ENCODE results near the gene CDKN3.
"Not testable (repeated sequence)": the region's sequence is repeated elsewhere in the genome, so short reads cannot be mapped to it uniquely, and the experiment has no call there.

Gene CDKN3

DNA sequence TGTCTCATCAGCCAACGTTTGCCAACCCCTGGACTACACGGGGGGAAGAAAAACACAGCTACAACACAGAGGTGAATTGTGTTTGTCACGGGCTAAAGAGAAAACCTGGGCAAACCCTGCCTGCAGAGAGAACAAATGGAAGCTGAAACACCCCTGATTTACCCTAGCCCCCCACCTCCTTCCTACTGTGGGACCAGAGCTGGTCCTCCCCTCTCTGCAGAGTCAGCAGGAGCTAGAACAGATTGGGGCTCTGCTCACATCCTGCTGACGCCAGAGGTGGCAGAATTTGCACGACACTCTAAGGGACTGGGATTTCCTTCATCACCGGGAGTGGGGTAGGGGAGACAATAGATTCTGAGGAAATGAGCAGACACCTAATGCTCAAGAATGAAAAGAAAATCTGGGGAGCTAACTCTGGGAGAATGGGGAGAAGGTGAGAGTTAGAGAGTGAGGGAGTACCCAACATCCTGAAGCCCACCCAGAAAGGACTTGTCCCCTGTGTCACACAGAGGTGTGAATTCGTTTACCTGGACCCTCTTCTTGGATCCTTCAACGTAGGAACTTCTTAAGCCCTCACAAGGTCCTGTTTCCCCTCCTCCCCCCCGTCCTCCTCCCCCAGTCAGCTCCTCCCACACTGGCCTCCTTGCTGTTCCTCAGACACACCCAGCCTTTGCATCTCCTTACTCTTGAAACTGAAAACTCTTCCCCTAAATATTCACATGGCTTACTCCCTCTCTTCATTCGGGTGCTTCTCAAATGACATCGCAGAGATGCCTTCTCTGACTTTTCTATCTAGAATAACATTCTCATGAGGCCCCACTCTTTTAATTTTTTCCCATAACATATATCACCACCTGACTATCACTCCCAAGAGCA, 26.2 kb upstream of the CDKN3 start:
- DNase-seq (ENCODE audit: low read depth, low spot score), result no peak

GRCh38 chr14:54374117-54374884, 22.5 kb upstream of the CDKN3 start:
- no peak for DNase-seq (ENCODE audit: low read depth, low spot score)

- DNase-seq (ENCODE audit: low read depth, low spot score), result no peak
These were observed 19.3 kb upstream of the CDKN3 start for GRCh38 chr14:54377501-54377900.

DNA sequence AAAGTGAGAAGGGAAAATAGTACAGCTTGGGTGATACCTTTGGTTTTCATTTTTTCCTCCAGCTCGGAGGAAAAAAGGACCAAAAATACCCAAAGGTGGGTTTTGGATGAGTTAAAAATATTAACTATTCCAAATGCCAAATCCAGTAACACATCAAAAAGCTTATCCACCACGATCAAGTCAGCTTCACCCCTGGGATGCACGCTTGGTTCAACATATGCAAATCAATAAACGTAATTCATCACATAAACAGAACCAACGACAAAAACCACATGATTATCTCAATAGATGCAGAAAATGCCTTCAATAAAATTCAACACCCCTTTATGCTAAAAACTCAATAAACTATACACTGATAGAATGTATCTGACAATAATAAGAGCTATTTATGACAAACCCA, 17.9 kb upstream of the CDKN3 start:
- not testable (repeated sequence) for DNase-seq (ENCODE audit: low read depth, low spot score)

GRCh38 chr14:54380558-54380957, 16.2 kb upstream of the CDKN3 start:
- DNase-seq (ENCODE audit: low read depth, low spot score), result not testable (repeated sequence)

- DNase-seq (ENCODE audit: low read depth, low spot score), result no peak
These were observed 15.0 kb upstream of the CDKN3 start for GRCh38 chr14:54381821-54382220.

- DNase-seq (ENCODE audit: low read depth, low spot score), result no peak
These were observed 13.0 kb upstream of the CDKN3 start for GRCh38 chr14:54383835-54384234.

DNA sequence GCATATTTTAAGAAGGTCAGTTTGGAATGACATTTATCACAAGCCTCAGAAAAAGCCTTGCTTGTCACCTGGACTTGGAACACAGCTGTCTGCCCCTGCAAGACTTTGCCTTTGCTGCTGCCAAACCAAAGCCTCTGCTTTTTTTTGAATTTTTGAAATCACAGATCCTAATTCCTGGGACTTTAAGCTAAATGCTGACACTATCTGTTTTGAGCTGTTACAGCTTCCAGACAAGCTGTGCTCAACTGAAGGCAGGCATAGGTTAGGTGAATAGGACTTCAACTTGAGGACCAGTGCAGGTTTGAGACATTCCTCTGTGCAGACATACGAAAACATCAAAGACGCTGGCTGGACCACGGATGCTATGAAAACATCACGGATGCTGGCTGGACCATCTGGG, 11.3 kb upstream of the CDKN3 start:
- DNase-seq (ENCODE audit: low read depth, low spot score), result no peak

DNA sequence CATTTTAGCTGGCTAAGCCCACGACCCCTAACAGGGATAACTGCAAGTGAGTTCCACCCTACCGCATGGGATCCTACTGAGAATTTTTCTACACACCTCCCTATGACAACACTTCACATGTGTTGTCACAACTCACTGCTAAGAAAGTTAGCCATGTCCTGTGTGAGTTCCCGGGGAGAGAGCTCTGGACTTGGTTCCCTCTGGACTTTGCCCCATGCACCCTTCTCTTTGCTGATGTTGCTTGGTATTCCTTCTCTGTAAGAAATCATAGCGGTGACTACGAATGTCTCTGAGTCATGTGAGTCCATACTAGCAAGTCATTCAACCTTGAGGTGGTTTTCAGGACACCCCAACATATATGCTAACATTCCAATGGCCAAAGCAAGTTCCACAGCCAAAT, 9.5 kb upstream of the CDKN3 start:
- no peak for DNase-seq (ENCODE audit: low read depth, low spot score)

DNA sequence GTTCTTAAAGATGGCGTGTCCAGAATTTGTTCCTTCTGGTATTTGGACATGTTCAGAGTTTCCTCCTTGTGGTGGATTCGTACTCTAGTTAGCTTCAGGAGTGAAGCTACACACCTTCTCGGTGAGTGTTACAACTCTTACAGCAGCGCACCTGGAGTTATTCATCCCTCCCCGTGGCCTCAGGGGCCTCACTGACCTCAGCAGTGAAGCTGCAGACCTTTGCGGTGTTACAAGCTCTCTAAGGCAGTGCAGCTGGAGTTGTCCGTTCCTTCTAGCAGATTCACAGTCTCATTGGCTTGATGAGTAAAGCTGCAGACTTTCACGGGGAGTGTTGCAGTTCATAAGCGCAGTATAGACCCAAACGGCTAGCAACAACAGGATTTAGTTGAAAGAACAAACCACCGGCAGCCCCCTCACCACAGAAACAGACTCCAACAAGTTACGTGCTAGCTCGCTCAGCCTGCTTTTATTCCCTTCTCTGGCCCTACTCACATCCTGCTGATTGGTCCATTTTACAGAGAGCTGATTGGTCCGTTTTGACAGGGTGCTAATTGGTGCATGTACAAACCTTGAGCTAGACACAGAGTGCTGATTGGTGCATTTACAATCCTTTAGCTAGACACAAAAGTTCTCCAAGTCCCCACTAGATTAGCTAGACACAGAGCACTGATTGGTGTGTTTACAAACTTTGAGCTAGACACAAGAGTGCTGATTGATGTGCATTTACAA, 4.5 kb upstream of the CDKN3 start:
- no peak for DNase-seq (ENCODE audit: low read depth, low spot score)

DNA sequence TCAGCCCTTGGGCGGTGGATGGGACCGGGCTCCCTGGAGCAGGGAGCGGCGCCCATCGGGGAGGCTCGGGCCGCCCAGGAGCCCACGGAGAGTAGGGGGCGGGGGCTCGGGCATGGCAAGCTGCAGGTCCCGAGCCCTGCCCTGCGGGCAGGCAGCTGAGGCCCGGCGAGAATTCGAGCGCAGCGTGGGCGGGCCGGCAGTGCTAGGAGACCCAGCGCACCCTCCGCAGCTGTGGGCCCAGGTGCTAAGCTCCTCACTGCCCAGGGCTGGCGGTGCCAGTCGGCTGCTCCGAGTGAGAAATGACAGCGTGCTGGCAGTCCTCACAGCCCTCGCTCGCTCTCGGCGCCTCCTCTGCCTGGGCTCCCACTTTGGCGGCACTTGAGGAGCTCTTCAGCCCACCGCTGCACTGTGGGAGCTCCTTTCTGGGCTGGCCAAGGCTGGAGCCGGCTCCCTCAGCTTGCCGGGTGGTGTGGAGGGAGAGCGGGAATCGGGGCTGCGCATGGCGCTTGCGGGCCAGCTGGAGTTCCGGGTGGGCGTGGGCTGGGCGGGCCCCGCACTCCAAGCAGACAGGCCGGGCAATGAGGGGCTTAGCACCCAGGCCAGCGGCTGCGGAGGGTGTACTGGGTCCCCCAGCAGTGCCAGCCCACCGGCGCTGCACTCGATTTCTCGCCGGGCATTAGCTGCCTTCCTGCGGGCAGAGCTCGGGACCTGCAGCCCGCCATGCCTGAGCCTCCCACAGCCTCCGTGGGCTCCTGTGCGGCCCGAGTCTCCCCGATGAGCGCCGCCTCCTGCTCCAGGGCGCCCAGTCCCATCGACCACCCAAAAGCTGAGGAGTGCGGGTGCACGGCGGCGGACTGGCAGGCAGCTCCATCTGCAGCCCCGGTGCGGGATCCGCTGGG, 3.6 kb upstream of the CDKN3 start:
- DNase-seq (ENCODE audit: low read depth, low spot score), result not testable (repeated sequence)

DNA sequence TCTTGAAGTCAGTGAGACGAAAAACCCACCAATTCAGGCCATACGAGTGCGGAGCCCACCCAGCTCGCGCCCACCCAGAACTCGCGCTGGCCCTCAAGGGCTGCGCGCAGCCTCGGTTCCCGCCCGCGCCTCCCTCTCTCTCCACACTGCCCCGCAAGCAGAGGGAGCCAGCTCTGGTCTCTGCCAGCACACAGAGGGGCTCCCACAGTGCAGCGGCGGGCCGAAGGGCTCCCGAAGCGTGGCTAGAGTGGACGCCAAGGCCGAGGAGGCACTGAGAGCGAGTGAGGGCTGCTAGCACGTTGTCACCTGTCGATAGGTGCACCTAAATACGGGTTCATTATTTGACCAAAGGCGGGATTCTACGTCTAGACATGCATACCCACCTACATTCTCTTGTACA, 2.2 kb upstream of the CDKN3 start:
- DNase-seq (ENCODE audit: low read depth, low spot score), result no peak

DNA sequence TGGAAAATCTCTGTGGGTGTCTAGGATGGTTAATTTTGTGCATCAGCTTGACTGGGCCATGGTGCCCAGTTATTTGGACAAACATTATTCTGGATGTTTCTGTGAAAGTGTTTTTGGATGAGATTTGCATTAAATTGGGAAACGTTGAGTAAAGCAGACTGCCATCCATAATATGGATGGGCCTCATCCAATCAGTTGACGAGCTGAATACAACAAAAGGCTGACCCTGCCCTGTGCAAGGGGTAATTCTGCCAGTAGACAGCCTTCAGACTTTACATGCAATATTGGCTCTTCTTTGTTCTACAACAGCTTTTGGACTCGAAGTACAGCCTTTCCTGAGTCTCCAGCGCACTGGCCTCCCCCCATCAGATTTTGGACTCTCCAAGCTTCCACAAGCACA, 1.5 kb upstream of the CDKN3 start:
- DNase-seq (ENCODE audit: low read depth, low spot score), result no peak

DNA sequence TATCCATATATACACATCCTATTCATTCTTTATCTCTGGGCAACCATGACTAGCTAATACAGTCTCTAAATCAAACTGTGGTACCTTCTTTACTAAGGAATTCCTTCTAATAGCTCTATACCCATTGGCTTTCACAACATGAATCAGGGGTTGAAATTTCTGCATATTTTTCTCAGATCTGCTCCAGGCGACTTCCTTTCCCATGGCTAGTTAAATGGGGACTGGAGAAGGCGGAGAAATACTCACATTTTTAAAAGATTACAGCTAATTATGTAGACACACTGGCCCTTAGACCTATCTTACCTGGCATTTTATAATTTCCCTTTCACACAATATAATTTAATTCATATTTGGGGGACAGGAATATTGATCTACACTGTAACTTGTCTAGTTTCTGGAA, 1.1 kb upstream of the CDKN3 start:
- no peak for DNase-seq (ENCODE audit: low read depth, low spot score)

DNA sequence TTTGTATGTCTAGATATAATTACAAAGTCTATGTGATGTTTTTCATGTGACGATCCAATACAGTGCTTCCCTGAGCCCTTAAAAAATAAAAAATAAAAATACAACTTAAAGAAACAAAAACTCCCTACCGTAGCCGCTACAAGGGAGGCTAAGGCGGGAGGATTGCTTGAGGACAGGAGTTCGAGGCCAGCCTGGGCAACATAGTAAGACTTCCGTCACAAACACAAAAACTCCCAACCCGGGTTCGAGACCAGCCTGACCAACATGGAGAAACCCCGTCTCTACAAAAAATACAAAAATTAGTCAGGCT, 669 bp upstream of the CDKN3 start:
- no peak for DNase-seq (ENCODE audit: low read depth, low spot score)

DNA sequence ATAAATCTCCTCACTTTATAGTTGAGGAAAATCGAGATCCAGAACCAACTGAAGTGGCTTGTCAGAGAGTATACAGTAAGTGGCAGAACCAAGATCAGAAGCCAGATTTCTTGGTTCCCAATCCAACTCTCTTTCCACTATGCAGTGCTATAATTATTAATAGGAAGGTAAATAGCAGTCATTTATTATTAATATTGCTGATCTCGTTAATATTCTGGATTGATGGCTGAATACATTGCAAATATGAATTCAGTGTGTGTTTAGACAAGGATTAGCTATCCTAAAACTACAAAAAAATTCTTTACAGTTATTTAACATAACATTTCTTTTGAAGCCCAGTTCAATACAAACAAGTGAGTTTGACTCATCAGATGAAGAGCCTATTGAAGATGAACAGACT, 2.8 kb downstream of the CDKN3 start:
- no peak for DNase-seq (ENCODE audit: low read depth, low spot score)

- DNase-seq (ENCODE audit: low read depth, low spot score), result not testable (repeated sequence)
These were observed 6.7 kb downstream of the CDKN3 start for GRCh38 chr14:54403401-54404005.

DNA sequence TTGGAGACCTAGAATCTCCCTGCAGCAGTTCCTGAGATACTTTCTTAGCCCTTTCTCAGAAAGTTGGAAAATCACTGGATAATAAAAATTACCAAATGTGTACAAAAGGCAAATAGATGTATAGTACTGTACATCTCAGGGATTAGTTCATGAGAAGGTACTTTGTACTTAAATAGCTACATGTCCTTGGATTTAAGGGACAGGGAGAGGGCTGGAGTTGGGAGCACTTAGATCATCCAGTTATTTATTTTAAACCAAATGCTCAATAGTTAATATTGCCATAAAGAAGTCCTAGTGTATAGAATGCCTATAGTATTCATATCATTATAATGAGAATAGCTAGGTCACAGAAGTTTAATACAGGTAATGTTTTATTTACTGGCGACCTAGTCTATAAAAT, 13.4 kb downstream of the CDKN3 start:
- DNase-seq (ENCODE audit: low read depth, low spot score), result no peak

GRCh38 chr14:54411371-54411770, 14.6 kb downstream of the CDKN3 start:
- DNase-seq (ENCODE audit: low read depth, low spot score), result no peak

DNA sequence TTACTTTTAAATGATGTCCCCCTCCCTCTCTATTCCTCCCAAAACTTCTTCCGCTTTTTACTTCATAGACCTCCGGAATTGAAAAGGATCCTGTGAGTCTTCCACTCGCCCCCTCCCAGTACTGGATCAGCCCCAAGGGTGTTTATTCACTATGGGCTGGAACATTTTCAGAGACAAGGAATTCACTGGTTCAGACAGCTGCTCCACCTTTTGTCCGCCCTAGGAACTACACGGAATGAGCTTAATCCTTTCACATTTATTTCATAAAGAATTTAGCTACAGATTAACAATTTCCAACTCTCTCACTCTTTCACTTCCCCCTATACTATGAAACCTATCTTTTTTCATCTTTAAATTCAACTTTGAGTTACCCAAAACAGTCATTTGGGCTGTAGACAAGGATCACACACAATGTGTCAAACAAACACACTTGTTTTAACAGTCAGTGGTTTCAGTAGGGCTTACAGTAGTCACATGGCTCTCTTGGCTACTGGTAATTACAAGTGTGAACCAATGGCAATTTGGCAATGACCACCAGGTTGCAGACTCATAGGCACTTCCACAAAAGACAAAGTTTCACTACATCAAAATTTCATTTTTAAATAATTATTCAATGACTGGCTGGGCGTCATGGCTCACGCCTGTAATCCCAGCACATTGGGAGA, 23.8 kb downstream of the CDKN3 start:
- DNase-seq (ENCODE audit: low read depth, low spot score), result no peak

- no peak for DNase-seq (ENCODE audit: low read depth, low spot score)
These were observed 27.2 kb downstream of the CDKN3 start for GRCh38 chr14:54423991-54424390.
